Measurements from ENCODE around the gene SHROOM1.

GRCh38 chr5:132821350-132821749, 9.1 kb downstream of the SHROOM1 start:
- no peak for TF ChIP-seq POLR2A (IDR thresholded peaks at IDR 0.05)
- TF ChIP-seq CTCF (IDR thresholded peaks at IDR 0.05 in 4 of 5, conservative IDR thresholded peaks at IDR 0.05 in 1 of 5), result no peak

Measured in gastrocnemius medialis (tissue), 4 donors.